Transverse colon (tissue), 4 donors: ENCODE results near the gene PDZK1IP1.

Experiments used
- CTCF ChIP-seq, 5 experiments: fragments of 200-600 bp in 3 of 5; fragments of 450-650 bp in 2 of 5; sonication (generic) in 3 of 5; IDR thresholded peaks; 1 replicate in 2 of 5; 2 replicates in 3 of 5; pipeline ENCODE4 v1.5.1; 2016 to 2017; ENCODE audit warnings: antibody characterized with exemption in 5 of 5, inconsistent platforms in 3 of 5, mild to moderate bottlenecking in 2 of 5, moderate library complexity in 1 of 5
- EP300 ChIP-seq: sonication (generic); formaldehyde crosslinking; IDR thresholded peaks from one replicate; pipeline ENCODE4 v1.6.1; 2017; ENCODE audit warnings: antibody characterized with exemption, low read depth
- POLR2A ChIP-seq: fragments of 450-650 bp; IDR thresholded peaks from one replicate; pipeline ENCODE4 v1.6.1; 2016; ENCODE audit warnings: antibody characterized with exemption, mild to moderate bottlenecking, moderate library complexity
- POLR2AphosphoS5 ChIP-seq, 3 donors: sonication (generic); formaldehyde crosslinking; IDR thresholded peaks; one replicate each; pipeline ENCODE4 v1.6.1; 2016; ENCODE audit warnings: antibody characterized with exemption in 3 of 3

DNA sequence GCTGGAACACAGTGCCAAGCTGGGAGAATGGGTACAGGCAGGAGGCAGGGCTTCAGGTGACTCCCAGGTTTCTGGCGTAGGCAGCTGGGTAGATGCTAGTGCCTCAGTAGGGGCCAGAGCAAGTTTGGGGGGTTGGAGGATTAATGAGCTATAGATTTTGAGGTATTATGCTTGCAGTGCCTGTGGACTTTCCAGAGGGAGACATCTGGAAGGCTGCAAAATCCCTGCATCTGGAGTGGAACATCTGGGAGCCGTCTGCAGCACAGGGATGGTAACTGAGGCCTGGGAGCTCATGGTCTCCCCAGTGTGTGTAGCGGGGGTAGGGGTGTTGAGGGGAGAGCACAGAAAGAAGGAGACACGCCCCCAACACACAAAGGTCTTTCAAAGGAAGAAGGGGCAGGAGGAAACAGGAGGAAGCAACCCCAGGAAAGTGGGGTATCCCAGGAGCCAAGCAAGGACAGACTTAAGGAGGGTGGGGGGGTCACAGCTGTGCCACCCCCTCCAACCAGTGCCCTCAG lies 2.2 kb upstream of the PDZK1IP1 start:
- TF ChIP-seq CTCF (IDR thresholded peaks at IDR 0.05) (no peak), POLR2A (no peak), POLR2AphosphoS5 (IDR thresholded peaks at IDR 0.05) (no peak), EP300 (no peak)
